GM12865 (cell line): Measurements from ENCODE around the gene CAV1.

Experiments used
- DNase-seq: peaks from one replicate; pipeline ENCODE4 v3.0.0; 2010; ENCODE audit warnings: low read depth
- H3K4me3 ChIP-seq: 2 replicates; pipeline ENCODE4 v1.5.1; 2011; ENCODE audit warnings: mild to moderate bottlenecking, low read depth, low read length, control low read depth
- TF ChIP-seq, protein P1 (sequence below): IDR thresholded peaks from 2 replicates; pipeline ENCODE4 v1.5.1; 2011; ENCODE audit warnings: low read length, control low read depth, low read depth, inconsistent platforms; ENCODE audit not compliant: insufficient read depth; ENCODE audit errors: missing control alignments

The CAV1 gene

GRCh38 chr7:116532102-116532688, 7.4 kb downstream of the CAV1 start:
- H3K4me3 ChIP-seq: no peak overlapping the region
- DNase-seq: no peak
- TF ChIP-seq, protein P1, sequence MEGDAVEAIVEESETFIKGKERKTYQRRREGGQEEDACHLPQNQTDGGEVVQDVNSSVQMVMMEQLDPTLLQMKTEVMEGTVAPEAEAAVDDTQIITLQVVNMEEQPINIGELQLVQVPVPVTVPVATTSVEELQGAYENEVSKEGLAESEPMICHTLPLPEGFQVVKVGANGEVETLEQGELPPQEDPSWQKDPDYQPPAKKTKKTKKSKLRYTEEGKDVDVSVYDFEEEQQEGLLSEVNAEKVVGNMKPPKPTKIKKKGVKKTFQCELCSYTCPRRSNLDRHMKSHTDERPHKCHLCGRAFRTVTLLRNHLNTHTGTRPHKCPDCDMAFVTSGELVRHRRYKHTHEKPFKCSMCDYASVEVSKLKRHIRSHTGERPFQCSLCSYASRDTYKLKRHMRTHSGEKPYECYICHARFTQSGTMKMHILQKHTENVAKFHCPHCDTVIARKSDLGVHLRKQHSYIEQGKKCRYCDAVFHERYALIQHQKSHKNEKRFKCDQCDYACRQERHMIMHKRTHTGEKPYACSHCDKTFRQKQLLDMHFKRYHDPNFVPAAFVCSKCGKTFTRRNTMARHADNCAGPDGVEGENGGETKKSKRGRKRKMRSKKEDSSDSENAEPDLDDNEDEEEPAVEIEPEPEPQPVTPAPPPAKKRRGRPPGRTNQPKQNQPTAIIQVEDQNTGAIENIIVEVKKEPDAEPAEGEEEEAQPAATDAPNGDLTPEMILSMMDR: no peak

DNA sequence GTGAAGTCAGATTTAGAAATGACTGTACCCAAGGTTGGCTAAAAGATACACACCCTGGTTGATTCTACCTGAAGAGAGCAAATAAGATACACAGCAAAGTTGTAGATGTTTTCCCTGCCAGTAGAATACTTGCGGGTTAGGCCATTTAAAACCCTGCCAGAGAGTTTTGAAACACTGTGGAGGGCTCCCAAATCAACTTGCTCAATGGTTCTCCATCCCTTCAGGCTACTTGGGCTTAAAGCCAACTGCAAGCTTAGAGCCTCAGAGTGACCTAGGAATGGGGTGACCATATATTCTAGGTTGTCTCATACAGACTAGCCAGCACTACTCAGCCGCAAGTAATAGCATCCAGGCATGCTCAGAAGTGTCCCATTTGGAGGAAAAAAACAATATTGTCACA, 10.0 kb downstream of the CAV1 start:
- H3K4me3 ChIP-seq: no peak overlapping the region
- TF ChIP-seq, protein P1: no peak
- DNase-seq: no peak

GRCh38 chr7:116535416-116535815, 10.6 kb downstream of the CAV1 start:
- no peak overlapping the region for H3K4me3 ChIP-seq
- TF ChIP-seq, protein P1: no peak

DNA sequence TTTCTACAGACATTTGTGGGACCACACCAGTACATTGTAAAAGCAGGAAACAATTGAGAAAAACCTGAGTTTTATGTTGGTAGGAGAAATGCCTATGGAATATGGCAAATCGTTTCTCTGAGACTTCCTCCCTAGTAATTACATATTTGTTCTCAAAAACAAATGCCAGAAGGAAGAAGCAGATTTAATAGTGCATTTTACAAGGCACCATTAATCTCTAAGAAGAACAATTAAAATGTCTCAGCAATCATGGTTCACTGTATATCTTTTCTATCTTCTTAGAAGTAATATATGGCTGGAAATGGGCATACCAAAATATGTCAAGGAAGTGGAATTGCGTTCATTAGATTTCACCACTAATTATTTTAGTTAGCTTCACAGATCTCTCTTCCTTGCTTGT, 13.3 kb downstream of the CAV1 start:
- no peak overlapping the region for H3K4me3 ChIP-seq
- TF ChIP-seq, protein P1: no peak
- DNase-seq: no peak

More at GRCh38 chr7:116535416-116535815, 10.6 kb downstream of the CAV1 start:
- no peak for DNase-seq

- no peak overlapping the region for H3K4me3 ChIP-seq
- TF ChIP-seq, protein P1: no peak
- no peak for DNase-seq
Measured at GRCh38 chr7:116539879-116540278, 15.0 kb downstream of the CAV1 start.

DNA sequence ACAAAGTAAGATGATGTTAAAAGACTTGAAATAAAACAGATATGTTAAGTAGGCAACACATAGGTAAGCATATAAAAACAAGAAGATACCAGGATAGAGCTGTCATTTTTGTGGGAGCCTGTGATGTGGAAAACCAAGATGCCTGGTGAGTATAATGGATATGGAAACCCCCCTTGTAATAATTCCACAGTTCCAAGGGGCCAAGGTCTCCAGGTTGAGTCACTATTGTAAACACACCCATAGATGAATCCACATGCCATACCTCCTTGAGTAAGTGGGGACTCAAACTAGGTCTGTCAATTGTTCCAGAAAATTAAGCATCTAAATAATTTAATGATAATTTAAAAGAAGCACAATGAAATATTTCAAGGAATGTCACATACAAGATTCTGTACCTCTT, 15.9 kb downstream of the CAV1 start:
- H3K4me3 ChIP-seq: no peak overlapping the region
- no peak for DNase-seq
- TF ChIP-seq, protein P1: no peak

- TF ChIP-seq, protein P1: no peak
- no peak overlapping the region for H3K4me3 ChIP-seq
- no peak for DNase-seq
Measured at GRCh38 chr7:116541951-116542350, 17.1 kb downstream of the CAV1 start.
